NT2/D1 (cell line): Measurements from ENCODE around the gene MUC5AC.

Experiments used
- DNase-seq: peaks from one replicate; pipeline ENCODE4 v3.0.0-alpha.2; 2011; ENCODE audit warnings: low read depth, low spot score
- H3K27me3 ChIP-seq: 2 replicates; pipeline ENCODE4 v1.6.0; 2011; ENCODE audit warnings: mild to moderate bottlenecking; ENCODE audit not compliant: insufficient read length, insufficient read depth
- H3K36me3 ChIP-seq: 2 replicates; pipeline ENCODE4 v1.6.1; 2011; ENCODE audit warnings: mild to moderate bottlenecking, low read length, mixed read lengths; ENCODE audit not compliant: insufficient read depth, insufficient read length
- H3K4me1 ChIP-seq: 2 replicates; pipeline ENCODE4 v1.5.1; 2011; ENCODE audit not compliant: insufficient read depth, insufficient read length
- H3K4me3 ChIP-seq: 2 replicates; pipeline ENCODE4 v1.5.1; 2011; ENCODE audit warnings: low read depth; ENCODE audit not compliant: insufficient read length
- H3K9ac ChIP-seq: 2 replicates; pipeline ENCODE4 v1.6.0; 2011; ENCODE audit warnings: low read depth; ENCODE audit not compliant: insufficient read length
- H3K9me3 ChIP-seq: 2 replicates; pipeline ENCODE4 v1.5.1; 2011; ENCODE audit warnings: mild to moderate bottlenecking, low read length; ENCODE audit not compliant: insufficient read depth
- SUZ12 ChIP-seq: IDR thresholded peaks from 2 replicates; pipeline ENCODE4 v1.6.1; 2011; ENCODE audit not compliant: insufficient read length, insufficient read depth; ENCODE audit errors: extremely low read depth
- YY1 ChIP-seq: IDR thresholded peaks from 2 replicates; pipeline ENCODE4 v1.6.1; 2011; ENCODE audit not compliant: insufficient read length, insufficient read depth
- ZNF274 ChIP-seq: IDR thresholded peaks from 2 replicates; pipeline ENCODE4 v1.6.1; 2011; ENCODE audit warnings: mild to moderate bottlenecking, low read depth, low read length

MUC5AC gene

DNA sequence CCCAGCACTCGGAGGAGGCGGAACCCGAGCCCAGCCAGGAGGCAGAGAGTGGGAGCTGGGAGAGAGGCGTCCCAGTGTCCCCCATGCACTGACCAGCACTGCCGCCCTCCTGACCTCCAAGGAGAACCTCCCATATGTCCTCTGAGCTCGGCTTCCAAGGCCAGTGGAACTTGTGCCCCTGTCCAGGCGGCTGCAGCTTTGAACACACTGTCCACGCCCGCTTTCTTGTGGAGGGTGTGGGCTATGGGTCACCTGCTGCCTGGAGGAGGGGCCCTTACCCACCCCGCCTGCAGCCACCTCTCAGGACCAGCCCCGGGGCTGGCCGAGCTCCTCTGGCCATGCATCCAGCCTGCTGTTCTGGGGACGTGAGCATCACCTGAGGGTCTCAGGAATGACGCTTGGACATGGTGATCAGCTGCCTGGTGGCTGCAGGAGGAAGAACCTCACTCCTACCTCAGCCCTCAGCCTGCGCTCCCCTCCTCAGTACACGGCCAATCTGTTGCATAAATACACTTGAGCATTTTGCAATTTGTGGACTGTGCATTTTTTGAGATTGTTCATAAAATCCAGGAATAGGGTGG is 42.9 kb downstream of the MUC5AC start:
- H3K4me3 ChIP-seq, result no peak overlapping the region
- no peaks in the 10 kb centered on the region for H3K27me3 ChIP-seq
- no peaks in the 10 kb centered on the region for H3K36me3 ChIP-seq
- no peaks in the 10 kb centered on the region for H3K9me3 ChIP-seq
- no peak for DNase-seq
- H3K4me1 ChIP-seq, result peaks cover 14% of the 10 kb centered on the region
- TF ChIP-seq SUZ12, result no peak
- no peak for TF ChIP-seq YY1
- no peak for TF ChIP-seq ZNF274
- H3K9ac ChIP-seq, result no peak overlapping the region

DNA sequence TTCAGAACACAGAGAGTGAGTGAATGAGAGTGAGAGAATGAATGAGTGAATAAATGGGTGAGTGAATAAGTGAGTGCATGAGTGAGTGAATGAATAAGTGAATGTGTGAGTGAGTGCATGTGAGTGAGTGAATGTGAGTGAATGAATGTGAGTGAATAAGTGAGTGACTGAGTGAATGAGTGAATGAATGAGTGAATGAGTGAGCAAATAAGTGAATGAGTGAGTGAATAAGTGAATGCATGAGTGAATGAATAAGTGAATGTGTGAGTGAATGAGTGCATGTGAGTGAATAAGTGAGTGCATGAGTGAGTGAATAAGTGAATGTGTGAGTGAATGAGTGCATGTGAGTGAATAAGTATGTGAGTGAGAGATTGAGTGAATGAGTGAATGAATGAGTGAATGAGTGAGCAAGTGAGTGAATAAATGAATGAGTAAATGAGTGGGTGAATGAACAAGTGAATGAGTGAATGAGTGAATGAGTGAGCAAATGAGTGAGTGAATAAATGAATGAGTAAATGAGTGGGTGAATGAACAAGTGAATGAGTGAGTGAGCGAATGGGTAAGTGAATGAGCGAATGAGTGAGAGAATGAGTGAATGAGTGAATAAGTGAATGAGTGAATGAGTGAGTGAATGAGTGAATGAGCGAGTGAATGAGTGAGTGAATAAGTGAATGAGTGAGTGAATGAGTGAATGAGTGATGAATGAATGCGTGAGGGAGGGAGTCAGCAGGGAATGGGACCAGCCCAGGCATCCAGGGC is 43.8 kb downstream of the MUC5AC start:
- Histone ChIP-seq H3K4me3 (no peak overlapping the region), H3K36me3 (no peaks in the 10 kb centered on the region), H3K9ac (no peak overlapping the region), H3K9me3 (no peaks in the 10 kb centered on the region), H3K4me1 (peaks cover 14% of the 10 kb centered on the region), H3K27me3 (no peaks in the 10 kb centered on the region)
- DNase-seq, result no peak
- TF ChIP-seq YY1, result no peak
- TF ChIP-seq SUZ12, result no peak
- TF ChIP-seq ZNF274, result no peak

DNA sequence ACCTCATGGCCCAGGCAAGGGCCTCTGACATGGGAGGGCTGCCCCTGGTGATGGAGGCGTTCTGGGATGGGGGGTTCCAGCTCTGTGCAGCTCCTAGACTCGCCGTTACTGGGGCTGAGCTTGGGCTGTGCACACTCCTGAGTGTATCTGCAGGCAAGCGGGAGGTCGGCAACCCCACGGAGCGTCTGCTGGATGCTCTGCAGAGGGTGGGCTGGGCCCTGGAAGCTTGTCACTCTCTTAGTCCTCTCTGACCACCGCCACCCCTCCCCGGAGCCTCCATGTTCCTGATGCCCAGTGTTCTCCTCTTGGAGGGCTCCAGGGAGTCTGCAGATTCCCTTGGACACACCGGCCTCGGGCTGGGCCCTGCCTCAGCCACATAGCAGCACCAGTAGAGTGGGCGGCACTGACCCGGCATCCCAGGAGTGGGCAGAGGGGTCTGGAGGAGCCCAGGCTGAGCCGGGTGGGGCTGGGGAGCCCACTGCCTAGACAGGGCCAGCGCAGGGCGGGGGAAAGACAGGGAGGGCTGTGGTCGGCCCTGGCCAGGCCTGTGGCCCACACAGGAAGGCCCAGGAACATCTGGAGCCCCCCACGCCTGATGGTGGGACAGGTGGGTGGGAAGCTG is 44.5 kb downstream of the MUC5AC start:
- TF ChIP-seq YY1 (no peak), SUZ12 (no peak), ZNF274 (no peak)
- DNase-seq, result no peak

DNA sequence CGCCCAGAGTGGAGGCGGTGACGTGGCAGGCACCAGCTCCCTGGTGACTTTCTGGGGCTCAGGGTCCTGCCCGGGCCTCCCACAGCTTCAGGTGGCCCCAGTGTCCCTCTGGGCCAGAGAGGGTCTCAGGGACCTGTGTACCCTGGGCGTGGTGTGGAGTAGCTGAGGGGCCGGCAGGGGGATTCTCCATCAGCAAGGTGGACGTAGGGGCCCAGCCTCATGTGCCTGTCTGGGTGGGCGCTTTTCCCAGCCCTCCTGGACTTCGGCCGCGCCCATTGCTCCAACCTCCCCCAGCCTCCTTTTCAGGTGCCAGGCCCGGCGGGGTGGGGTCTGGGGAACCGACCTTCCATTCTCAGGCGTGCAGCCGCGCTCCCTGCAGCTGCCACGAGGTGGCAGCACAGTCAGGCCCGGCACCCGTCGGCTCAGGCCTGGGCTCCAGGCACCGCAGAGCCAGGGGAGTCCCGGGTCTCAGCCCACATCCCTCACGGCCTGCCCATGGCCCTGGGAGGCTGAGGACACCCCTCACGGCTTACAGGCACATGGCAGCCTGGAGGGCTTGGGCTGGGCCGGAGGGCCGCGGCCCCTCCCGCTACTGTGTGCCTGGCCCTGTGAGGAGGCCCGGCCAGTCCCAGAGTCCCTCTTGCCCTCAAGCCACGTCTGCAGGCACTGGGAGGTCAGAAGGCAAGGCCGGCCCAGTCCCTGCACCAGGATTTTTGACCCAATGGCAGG is 45.2 kb downstream of the MUC5AC start:
- H3K4me3 ChIP-seq, result no peak overlapping the region
- peak; percentile 49 for DNase-seq
- peak overlapping the region; percentile 71 for H3K9ac ChIP-seq
- peaks cover 18% of the 10 kb centered on the region for H3K4me1 ChIP-seq
- TF ChIP-seq ZNF274, result no peak
- TF ChIP-seq YY1, result no peak
- no peak for TF ChIP-seq SUZ12
- no peaks in the 10 kb centered on the region for H3K9me3 ChIP-seq
- H3K27me3 ChIP-seq, result no peaks in the 10 kb centered on the region
- H3K36me3 ChIP-seq, result no peaks in the 10 kb centered on the region

More for the DNA sequence above, 44.5 kb downstream of the MUC5AC start:
- peaks cover 18% of the 10 kb centered on the region for H3K4me1 ChIP-seq
- H3K9me3 ChIP-seq, result no peaks in the 10 kb centered on the region
- H3K9ac ChIP-seq, result no peak overlapping the region
- H3K27me3 ChIP-seq, result no peaks in the 10 kb centered on the region
- no peak overlapping the region for H3K4me3 ChIP-seq
- no peaks in the 10 kb centered on the region for H3K36me3 ChIP-seq

DNA sequence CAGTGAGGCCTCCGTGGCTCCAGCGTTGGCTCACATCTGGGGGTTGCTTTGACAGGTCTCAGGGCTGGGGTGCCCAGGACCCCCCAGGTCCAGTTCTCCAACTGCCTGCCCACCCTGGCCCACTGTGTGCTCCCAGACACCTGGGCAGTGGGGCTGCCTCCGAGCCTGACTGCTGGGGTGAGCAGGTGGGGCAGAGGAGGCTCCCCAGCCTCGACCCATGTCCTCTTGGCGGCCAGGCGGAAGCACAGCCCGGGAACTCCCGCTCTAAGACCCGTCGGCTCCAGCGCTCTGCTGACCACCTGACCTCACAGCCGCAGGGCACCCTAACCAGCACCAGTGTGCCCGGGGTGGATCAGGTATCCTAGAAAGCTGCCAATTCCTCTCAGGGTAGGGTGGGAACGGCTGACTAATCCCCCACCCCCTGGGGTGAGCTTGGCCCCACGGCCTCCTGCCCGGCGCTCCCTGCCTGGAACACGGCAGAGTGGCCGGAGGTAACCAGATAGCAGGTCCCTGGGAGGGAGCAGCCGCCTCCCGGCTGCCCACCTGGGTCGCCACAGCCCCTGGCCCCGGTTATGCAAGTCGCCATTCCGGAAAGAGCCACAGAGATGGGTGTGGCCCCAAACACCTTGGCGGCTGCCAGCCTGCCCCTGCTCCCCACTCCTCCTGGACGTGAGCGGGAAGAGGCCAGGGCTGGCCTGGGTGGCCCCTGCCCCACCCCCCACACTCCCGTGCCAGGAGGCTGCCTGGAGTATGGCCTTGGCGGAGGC is 45.9 kb downstream of the MUC5AC start:
- no peak for TF ChIP-seq ZNF274
- TF ChIP-seq SUZ12, result no peak
- TF ChIP-seq YY1, result no peak
- Histone ChIP-seq H3K4me3 (no peak overlapping the region), H3K27me3 (no peaks in the 10 kb centered on the region), H3K9me3 (no peaks in the 10 kb centered on the region), H3K4me1 (peaks cover 18% of the 10 kb centered on the region), H3K9ac (peak overlapping the region; percentile 71), H3K36me3 (no peaks in the 10 kb centered on the region)
- no peak for DNase-seq

DNA sequence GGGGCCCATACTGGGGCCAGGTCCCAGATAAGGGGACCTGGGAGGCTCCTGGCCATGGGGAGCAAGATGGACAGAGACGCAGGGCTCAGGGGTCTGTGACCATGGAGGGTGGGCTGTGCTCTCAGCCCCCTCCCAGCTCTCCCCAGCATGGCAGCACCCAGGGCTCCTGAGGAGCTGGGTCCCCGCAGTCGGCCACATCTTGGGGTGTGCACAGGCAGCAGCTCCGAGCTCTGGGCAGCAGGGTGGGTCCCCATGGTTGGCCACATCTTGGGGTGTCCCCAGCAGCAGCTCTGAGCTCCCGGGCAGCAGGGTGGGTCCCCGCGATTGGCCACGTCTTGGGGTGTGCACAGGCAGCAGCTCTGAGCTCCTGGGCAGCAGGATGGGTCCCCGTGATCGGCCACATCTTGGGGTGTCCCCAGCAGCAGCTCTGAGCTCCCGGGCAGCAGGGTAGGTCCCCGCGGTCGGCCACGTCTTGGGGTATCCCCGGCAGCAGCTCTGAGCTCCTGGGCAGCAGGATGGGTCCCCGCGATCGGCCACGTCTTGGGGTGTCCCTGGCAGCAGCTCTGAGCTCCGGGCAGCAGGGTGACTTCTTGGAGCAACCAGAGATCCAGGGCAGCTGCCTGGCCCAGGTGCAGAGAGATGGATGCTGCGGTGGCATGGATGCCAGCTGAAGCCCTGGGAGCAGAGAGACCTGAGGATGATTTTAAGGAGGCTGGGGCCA is 46.8 kb downstream of the MUC5AC start:
- peaks cover 18% of the 10 kb centered on the region for H3K4me1 ChIP-seq
- no peak overlapping the region for H3K9ac ChIP-seq
- H3K9me3 ChIP-seq, result no peaks in the 10 kb centered on the region; the same call in 1 of the 2 replicates
- no peaks in the 10 kb centered on the region for H3K36me3 ChIP-seq
- no peak overlapping the region for H3K4me3 ChIP-seq
- TF ChIP-seq SUZ12 (no peak), YY1 (no peak), ZNF274 (no peak)
- H3K27me3 ChIP-seq, result peaks cover 2% of the 10 kb centered on the region
- DNase-seq, result no peak
